NCI-H748 (cell line): ENCODE results near the gene SLC35D3.

ENCODE experiments used
- DNase-seq: peaks from one replicate; lab custom pipeline; 2025; ENCODE audit not compliant: unreplicated experiment; lab: John Stamatoyannopoulos, UW

The SLC35D3 gene

DNA sequence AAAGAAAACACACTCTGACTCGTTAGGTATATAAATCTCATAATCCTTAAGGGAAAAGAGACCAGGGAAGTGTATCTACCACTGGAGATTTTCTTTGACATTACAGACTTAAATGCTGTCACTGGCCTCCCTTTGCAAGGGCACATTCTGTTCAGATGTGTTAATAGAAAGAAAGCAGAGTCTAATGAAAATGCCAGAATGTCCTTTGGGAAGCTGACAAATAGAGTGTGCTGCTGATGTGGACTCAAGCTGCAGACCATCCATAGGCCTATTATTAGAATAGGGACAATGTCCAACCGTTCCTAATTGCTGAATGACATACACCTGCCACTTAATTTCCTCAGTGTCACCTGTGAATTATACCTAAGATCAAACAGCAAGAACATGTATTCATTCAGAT is 41.2 kb downstream of the SLC35D3 start:
- peak; percentile 91 for DNase-seq

DNA sequence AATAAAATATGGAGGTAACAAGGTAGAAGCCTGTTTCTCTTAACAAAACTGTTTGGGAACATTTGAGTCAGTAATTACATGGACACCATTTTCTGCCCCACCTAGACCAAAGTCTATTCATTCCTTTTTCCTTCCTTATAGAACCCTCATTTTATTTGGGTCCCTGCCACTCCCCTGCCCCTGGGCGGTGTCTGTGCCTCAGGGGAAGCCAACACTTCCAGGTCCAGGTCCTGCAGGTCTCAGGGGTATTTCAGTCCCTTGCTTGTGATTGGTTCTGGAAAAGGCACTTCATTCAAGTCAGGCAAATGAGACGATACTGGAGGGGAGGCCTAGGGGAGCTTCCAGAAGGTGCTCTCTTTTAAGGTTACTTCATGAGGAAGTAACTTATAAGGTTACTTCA is 42.3 kb downstream of the SLC35D3 start:
- no peak for DNase-seq

DNA sequence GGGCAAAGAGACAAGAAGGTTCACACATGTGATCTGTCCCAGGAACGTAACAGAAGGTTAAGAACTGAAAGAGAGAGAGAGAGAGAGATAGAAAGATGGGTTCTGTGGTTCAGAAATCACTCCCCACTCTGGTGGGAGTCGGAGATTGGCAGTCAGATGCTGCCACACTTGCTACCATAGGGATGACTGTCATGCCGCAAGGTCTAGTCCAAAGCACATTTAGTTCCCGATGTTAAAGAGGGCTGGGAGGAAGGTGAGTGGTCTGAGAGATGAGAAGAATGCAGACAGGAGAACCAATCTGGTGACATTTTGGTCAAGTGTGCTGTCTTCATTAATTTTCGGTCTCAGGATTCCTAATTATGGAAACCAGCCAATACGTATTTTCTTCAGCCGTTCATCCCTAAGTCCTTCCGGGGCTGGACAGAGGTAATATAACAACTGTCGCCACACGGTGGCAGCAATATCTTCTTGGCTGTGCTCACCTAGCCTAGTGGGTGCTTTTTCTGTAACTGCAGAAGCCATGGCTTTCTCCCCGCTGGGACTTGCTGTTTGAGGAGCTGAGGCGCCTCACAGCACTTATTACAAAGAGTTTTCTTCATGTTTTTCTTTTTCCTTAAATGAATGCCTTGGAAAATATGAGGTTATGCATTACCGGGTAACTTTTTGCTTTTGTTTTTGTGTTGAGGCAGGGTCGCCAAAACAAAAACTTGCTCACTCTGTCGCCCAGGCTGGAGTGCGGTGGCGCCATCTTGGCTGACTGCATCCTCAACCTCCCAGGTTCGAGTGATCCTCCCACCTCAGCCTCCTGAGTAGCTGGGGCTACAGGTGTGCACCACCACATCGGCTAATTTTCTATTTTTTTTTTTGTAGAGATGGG is 46.0 kb downstream of the SLC35D3 start:
- DNase-seq = peak; percentile 94

DNA sequence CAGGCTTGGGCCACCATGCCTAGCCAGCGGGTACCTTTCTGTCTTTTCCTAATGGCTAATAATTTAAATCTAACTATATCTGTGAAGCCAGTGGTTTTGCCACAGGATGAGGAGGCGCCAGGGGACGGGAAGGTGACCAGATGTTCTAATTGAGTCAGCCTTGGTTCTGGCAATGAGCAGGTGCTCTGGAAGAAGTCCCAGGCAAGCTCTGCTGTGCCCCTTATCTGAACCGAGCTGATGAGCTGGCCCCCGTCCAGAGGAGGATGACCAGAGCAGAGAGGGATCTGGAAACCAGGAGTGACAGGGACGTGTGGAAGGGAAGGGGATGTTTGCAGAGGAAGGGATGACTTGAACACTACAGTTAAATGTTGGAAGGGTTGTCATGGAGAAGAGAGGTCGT is 46.7 kb downstream of the SLC35D3 start:
- DNase-seq = peak; percentile 40

DNA sequence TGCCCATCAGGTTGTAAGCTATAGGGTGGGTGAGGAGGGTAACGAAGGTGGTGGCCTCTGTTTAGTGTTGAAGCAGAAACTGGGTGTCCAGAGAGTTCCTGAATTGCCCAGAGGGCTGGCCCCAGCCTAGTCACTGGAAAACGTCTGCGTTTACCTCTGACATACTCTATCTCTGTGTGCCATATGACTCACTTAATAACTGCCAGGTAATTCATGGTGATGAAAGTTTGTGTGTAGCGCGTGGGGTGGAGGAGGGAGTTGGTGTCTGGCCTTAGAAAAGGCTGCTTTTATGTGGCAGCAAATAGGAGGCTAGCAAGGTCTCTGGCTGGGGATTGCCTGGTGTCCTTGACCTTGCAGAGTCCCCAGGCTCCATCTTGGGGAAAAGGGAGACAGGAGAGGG is 47.3 kb downstream of the SLC35D3 start:
- peak; percentile 69 for DNase-seq

DNA sequence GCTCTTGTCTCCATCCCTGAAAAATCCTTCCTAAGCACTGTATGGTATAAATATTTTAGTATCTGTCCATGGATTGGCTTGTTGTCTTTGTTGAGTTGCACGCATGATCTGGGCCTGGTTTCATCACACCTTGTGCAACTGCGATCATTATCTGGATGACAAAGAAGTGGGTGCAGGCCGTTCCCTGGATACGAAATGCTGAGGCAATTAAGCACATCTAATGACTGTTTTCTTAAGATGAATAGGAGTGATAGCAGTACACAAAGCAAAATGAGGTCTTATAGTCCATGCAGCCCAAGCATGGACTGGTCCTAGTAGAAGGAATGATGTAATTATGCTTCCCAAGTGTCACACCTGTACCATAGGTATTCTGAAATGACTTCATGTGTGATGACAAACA is 47.8 kb downstream of the SLC35D3 start:
- peak; percentile 96 for DNase-seq

DNA sequence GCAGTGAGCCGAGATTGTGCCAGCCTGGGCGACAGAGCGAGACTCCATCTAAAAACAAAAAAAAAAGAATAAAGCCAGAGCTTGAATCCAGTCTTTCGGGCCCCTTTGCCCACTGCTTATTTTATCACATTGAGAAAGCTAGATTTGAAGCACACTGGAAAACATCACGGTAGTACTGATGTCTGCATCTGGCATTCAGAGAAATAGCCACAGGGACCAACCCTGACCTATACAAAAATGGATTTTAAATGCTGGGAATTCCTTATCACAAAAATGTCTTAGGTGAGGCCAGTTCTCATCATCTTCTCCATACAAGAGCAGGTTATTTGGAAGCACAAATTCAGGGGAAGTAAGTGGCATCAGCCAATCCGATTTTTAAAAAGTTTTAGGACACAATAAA is 49.5 kb downstream of the SLC35D3 start:
- no peak for DNase-seq

DNA sequence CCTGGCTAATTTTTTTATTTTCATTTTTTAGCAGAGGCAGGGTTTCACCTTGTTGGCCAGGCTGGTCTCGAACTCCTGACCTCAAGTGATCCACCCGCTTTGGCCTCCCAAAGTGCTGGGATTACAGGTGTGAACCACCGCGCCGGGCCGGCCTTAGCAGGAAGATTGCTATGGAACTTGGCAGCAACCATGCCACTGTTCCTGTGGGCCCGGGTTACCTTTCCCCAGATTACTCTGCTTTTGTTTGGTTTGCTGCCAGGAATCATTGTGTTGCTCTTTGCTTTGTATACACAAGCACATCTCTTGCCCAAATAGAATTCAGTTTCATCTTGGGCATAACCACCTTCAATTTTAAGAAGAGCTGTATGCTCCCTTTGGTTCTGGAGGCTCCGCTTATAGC is 51.7 kb downstream of the SLC35D3 start:
- DNase-seq = peak; percentile 24
